SK-N-SH (cell line): ENCODE data around the gene KDM4C. TPM values are rescaled to one million over a fixed set of nuclear protein-coding genes. Genes with fewer than 3 reads are reported as not detected.

Source experiments
- CTCF ChIA-PET: fragments of 300-600, 350-600 bp; formaldehyde crosslinking; extraction: SDS; loops from one replicate; lab custom pipeline; 2021; lab: Yijun Ruan, JAX
- POLR2A ChIA-PET: fragments of 350-600 bp; sonication (Branson Sonifier 250); formaldehyde crosslinking; extraction: SDS; loops from one replicate; lab custom pipeline; 2020; ENCODE audit warnings: antibody characterized with exemption, inconsistent platforms; lab: Yijun Ruan, JAX
- DNase-seq: peaks from one replicate; pipeline ENCODE4 v3.0.0; 2012
- H2AFZ ChIP-seq: fragments of 200-600 bp; sonication (generic); 2 replicates; pipeline ENCODE4 v1.8.1; 2016; ENCODE audit warnings: antibody characterized with exemption, mild to moderate bottlenecking, low read depth
- H3F3A ChIP-seq: fragments of 200-600 bp; sonication (generic); replicated peaks from 2 replicates; pipeline ENCODE3; 2016; ENCODE audit warnings: antibody characterized with exemption, mild to moderate bottlenecking; ENCODE audit not compliant: insufficient read depth
- H3K27ac ChIP-seq, 2 experiments: fragments of 200-500 bp in 1 of 2; fragments of 200-600 bp in 1 of 2; sonication (Bioruptor generic) in 1 of 2; sonication (generic), shearing (Covaris generic) in 1 of 2; 2 replicates each; pipeline versions ENCODE4 v1.5.1 to v1.6.1; 2014 to 2016; ENCODE audit warnings: low read depth in 2 of 2, inconsistent platforms in 1 of 2, low read length in 1 of 2, mild to moderate bottlenecking in 1 of 2, mixed read lengths in 1 of 2
- H3K27me3 ChIP-seq: fragments of 200-600 bp; sonication (generic), shearing (Covaris generic); 2 replicates; pipeline ENCODE4 v1.6.1; 2016; ENCODE audit warnings: mixed run types; ENCODE audit not compliant: insufficient read depth
- H3K36me3 ChIP-seq, 2 experiments: fragments of 200-500 bp in 1 of 2; fragments of 200-600 bp in 1 of 2; sonication (Bioruptor generic) in 1 of 2; sonication (generic) in 1 of 2; replicated peaks in 1 of 2; 2 replicates each; pipeline versions ENCODE3 to v1.5.1; 2014 to 2016; ENCODE audit warnings: low read length in 1 of 2, mild to moderate bottlenecking in 1 of 2; ENCODE audit not compliant: insufficient read depth in 2 of 2, control insufficient read depth in 1 of 2
- H3K4me1 ChIP-seq, 2 experiments: fragments of 200-500 bp in 1 of 2; fragments of 200-600 bp in 1 of 2; sonication (Bioruptor generic) in 1 of 2; sonication (generic), shearing (Covaris generic) in 1 of 2; 2 replicates each; pipeline versions ENCODE4 v1.5.1 to v1.6.1; 2014 to 2016; ENCODE audit warnings: low read depth in 1 of 2, low read length in 1 of 2, mixed run types in 1 of 2; ENCODE audit not compliant: insufficient read depth in 2 of 2, control insufficient read depth in 1 of 2
- H3K4me2 ChIP-seq: fragments of 200-600 bp; sonication (generic), shearing (Covaris generic); 2 replicates; pipeline ENCODE4 v1.6.1; 2017; ENCODE audit warnings: mixed run types
- H3K4me3 ChIP-seq, 2 experiments: fragments of 200-500 bp in 1 of 2; fragments of 200-600 bp in 1 of 2; sonication (Bioruptor generic) in 1 of 2; sonication (generic), shearing (Covaris generic) in 1 of 2; 2 replicates each; pipeline versions ENCODE4 v1.5.1 to v1.8.1; 2014 to 2016; ENCODE audit warnings: low read depth in 2 of 2, inconsistent platforms in 1 of 2, low read length in 1 of 2, mild to moderate bottlenecking in 1 of 2, mixed read lengths in 1 of 2, moderate library complexity in 1 of 2
- H3K79me2 ChIP-seq: fragments of 200-600 bp; sonication (generic); 2 replicates; pipeline ENCODE4 v1.8.1; 2017; ENCODE audit warnings: mild to moderate bottlenecking; ENCODE audit not compliant: insufficient read depth
- H3K9ac ChIP-seq: fragments of 200-600 bp; sonication (generic); 2 replicates; pipeline ENCODE4 v1.6.1; 2017; ENCODE audit warnings: mixed run types
- H3K9me2 ChIP-seq: fragments of 200-600 bp; sonication (generic); 2 replicates; pipeline ENCODE4 v1.6.1; 2017; ENCODE audit warnings: mixed run types
- H3K9me3 ChIP-seq: fragments of 200-600 bp; sonication (generic); 2 replicates; pipeline ENCODE4 v1.6.1; 2017; ENCODE audit warnings: mixed run types, mild to moderate bottlenecking, moderate library complexity
- H4K20me1 ChIP-seq: fragments of 200-600 bp; sonication (generic); 2 replicates; pipeline ENCODE4 v1.6.1; 2017; ENCODE audit warnings: mild to moderate bottlenecking, mixed run types; ENCODE audit not compliant: insufficient read depth
- CHD2 ChIP-seq: fragments of 150-350 bp; IDR thresholded peaks from 2 replicates; pipeline ENCODE4 v1.6.1; 2018; ENCODE audit warnings: low read length; ENCODE audit not compliant: partially characterized antibody
- ELF1 ChIP-seq: IDR thresholded peaks from 2 replicates; pipeline ENCODE4 v1.4.0; 2012
- EZH2phosphoT487 ChIP-seq: fragments of 200-600 bp; sonication (generic); IDR thresholded peaks from 2 replicates; pipeline ENCODE4 v1.6.1; 2017; ENCODE audit warnings: low read depth, mixed run types, mild to moderate bottlenecking, antibody characterized with exemption, moderate library complexity, borderline replicate concordance
- JUND ChIP-seq: IDR thresholded peaks from 2 replicates; pipeline ENCODE4 v1.4.0; 2012
- MEF2A ChIP-seq: IDR thresholded peaks from 2 replicates; pipeline ENCODE4 v1.4.0; 2012; ENCODE audit warnings: low read depth, borderline replicate concordance
- NFIC ChIP-seq: IDR thresholded peaks from 2 replicates; pipeline ENCODE4 v1.4.0; 2012; ENCODE audit warnings: borderline replicate concordance
- RAD21 ChIP-seq: IDR thresholded peaks from 2 replicates; pipeline ENCODE4 v1.6.1; 2012; ENCODE audit warnings: mild to moderate bottlenecking, low read length
- RCOR1 ChIP-seq: fragments of 150-350 bp; IDR thresholded peaks from 2 replicates; pipeline ENCODE4 v1.6.1; 2017; ENCODE audit warnings: antibody characterized with exemption, low read length
- RFX5 ChIP-seq: IDR thresholded peaks from 2 replicates; pipeline ENCODE4 v1.6.1; 2012; ENCODE audit warnings: mild to moderate bottlenecking, improper control_type of control experiment, low read length
- SIN3A ChIP-seq: IDR thresholded peaks from 2 replicates; pipeline ENCODE4 v1.6.1; 2012; ENCODE audit warnings: low read depth, mild to moderate bottlenecking, low read length, moderate library complexity, borderline replicate concordance
- SMC3 ChIP-seq: IDR thresholded peaks from 2 replicates; pipeline ENCODE4 v1.6.1; 2012; ENCODE audit warnings: low read depth, low read length, improper control_type of control experiment
- polyA plus RNA-seq, 3 experiments: library from polyadenylated mRNA; depleted of rRNA; stranded (reverse); fragments of >200 nt; gene quantifications; 2 replicates each; pipeline ENCODE4 v1.2.3, GENCODE V29; 2012
- TF ChIP-seq, protein P1 (sequence below): IDR thresholded peaks from 2 replicates; pipeline ENCODE4; 2012
- TF ChIP-seq, protein P2 (sequence below): fragments of 150-350 bp; IDR thresholded peaks from 2 replicates; pipeline ENCODE4 v1.6.1; 2016; ENCODE audit warnings: mild to moderate bottlenecking, low read depth, low read length
- TF ChIP-seq, protein P3 (sequence below): IDR thresholded peaks from 2 replicates; pipeline ENCODE4 v1.6.1; 2012; ENCODE audit warnings: mild to moderate bottlenecking, low read depth, low read length, moderate library complexity
- TF ChIP-seq, protein P4 (sequence below): fragments of 200-600 bp; sonication (generic); IDR thresholded peaks from 2 replicates; pipeline ENCODE4 v1.6.1; 2017; ENCODE audit warnings: antibody characterized with exemption, mild to moderate bottlenecking, moderate library complexity

KDM4C gene
- polyA plus RNA-seq, 1 of the 3 experiments (the other 2 are of a cell fraction), result 9.4 TPM

DNA sequence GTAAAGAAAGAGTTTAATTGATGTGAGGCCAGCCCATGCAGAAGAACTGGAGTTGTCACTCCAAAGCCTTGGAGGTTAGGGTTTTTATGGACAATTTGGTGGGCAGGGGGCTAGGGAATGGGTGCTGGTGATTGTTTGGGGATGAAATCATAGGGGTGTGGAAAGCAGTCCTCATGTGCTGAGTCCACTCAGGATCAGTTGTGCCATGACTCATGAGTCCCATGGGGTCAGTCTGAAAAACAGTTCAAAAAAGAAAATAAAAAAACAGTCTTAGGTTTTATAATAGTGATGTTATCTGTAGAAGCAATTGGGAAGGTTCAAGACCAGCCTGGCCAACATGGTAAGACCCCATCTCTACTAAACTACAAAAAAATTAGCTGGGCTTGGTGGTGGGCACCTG is 162.3 kb downstream of the KDM4C start:
- Histone ChIP-seq H3K79me2 (no peaks in the 10 kb centered on the region), H3K9ac (no peak overlapping the region), H3K4me3 (no peak overlapping the region), H4K20me1 (no peaks in the 10 kb centered on the region), H2AFZ (no peak overlapping the region), H3K36me3 (no peaks in the 10 kb centered on the region), H3K9me2 (no peaks in the 10 kb centered on the region), H3K27me3 (no peaks in the 10 kb centered on the region), H3K27ac (no peak overlapping the region), H3F3A (no peaks in the 10 kb centered on the region), H3K4me1 (peaks cover 0 to 21% of the 10 kb centered on the region in 2 experiments; a peak in 2 of 4 replicates), H3K4me2 (no peak overlapping the region), H3K9me3 (no peaks in the 10 kb centered on the region)
- CTCF ChIA-PET, result no interaction called here
- no peak for DNase-seq
- POLR2A ChIA-PET, result no interaction called here
- TF ChIP-seq SMC3 (no peak), JUND (no peak), EZH2phosphoT487 (no peak), RFX5 (no peak), SIN3A (no peak), NFIC (no peak), ELF1 (no peak), RCOR1 (no peak), MEF2A (no peak), CHD2 (no peak), RAD21 (no peak)
- TF ChIP-seq, protein P1, sequence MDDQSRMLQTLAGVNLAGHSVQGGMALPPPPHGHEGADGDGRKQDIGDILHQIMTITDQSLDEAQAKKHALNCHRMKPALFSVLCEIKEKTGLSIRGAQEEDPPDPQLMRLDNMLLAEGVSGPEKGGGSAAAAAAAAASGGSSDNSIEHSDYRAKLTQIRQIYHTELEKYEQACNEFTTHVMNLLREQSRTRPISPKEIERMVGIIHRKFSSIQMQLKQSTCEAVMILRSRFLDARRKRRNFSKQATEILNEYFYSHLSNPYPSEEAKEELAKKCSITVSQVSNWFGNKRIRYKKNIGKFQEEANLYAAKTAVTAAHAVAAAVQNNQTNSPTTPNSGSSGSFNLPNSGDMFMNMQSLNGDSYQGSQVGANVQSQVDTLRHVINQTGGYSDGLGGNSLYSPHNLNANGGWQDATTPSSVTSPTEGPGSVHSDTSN, result no peak
- TF ChIP-seq, protein P2, sequence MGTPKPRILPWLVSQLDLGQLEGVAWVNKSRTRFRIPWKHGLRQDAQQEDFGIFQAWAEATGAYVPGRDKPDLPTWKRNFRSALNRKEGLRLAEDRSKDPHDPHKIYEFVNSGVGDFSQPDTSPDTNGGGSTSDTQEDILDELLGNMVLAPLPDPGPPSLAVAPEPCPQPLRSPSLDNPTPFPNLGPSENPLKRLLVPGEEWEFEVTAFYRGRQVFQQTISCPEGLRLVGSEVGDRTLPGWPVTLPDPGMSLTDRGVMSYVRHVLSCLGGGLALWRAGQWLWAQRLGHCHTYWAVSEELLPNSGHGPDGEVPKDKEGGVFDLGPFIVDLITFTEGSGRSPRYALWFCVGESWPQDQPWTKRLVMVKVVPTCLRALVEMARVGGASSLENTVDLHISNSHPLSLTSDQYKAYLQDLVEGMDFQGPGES, result no peak
- TF ChIP-seq, protein P3, sequence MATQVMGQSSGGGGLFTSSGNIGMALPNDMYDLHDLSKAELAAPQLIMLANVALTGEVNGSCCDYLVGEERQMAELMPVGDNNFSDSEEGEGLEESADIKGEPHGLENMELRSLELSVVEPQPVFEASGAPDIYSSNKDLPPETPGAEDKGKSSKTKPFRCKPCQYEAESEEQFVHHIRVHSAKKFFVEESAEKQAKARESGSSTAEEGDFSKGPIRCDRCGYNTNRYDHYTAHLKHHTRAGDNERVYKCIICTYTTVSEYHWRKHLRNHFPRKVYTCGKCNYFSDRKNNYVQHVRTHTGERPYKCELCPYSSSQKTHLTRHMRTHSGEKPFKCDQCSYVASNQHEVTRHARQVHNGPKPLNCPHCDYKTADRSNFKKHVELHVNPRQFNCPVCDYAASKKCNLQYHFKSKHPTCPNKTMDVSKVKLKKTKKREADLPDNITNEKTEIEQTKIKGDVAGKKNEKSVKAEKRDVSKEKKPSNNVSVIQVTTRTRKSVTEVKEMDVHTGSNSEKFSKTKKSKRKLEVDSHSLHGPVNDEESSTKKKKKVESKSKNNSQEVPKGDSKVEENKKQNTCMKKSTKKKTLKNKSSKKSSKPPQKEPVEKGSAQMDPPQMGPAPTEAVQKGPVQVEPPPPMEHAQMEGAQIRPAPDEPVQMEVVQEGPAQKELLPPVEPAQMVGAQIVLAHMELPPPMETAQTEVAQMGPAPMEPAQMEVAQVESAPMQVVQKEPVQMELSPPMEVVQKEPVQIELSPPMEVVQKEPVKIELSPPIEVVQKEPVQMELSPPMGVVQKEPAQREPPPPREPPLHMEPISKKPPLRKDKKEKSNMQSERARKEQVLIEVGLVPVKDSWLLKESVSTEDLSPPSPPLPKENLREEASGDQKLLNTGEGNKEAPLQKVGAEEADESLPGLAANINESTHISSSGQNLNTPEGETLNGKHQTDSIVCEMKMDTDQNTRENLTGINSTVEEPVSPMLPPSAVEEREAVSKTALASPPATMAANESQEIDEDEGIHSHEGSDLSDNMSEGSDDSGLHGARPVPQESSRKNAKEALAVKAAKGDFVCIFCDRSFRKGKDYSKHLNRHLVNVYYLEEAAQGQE, result no peak
- TF ChIP-seq, protein P4, sequence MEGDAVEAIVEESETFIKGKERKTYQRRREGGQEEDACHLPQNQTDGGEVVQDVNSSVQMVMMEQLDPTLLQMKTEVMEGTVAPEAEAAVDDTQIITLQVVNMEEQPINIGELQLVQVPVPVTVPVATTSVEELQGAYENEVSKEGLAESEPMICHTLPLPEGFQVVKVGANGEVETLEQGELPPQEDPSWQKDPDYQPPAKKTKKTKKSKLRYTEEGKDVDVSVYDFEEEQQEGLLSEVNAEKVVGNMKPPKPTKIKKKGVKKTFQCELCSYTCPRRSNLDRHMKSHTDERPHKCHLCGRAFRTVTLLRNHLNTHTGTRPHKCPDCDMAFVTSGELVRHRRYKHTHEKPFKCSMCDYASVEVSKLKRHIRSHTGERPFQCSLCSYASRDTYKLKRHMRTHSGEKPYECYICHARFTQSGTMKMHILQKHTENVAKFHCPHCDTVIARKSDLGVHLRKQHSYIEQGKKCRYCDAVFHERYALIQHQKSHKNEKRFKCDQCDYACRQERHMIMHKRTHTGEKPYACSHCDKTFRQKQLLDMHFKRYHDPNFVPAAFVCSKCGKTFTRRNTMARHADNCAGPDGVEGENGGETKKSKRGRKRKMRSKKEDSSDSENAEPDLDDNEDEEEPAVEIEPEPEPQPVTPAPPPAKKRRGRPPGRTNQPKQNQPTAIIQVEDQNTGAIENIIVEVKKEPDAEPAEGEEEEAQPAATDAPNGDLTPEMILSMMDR, result no peak
